ENCODE measurements around the gene CDH4. TPM values are rescaled to one million over a fixed set of nuclear protein-coding genes. Genes with fewer than 3 reads are reported as not detected.

Gene CDH4
- polyA plus RNA-seq, 4 donors = 6.1 to 8.9 (median 6.8) TPM

DNA sequence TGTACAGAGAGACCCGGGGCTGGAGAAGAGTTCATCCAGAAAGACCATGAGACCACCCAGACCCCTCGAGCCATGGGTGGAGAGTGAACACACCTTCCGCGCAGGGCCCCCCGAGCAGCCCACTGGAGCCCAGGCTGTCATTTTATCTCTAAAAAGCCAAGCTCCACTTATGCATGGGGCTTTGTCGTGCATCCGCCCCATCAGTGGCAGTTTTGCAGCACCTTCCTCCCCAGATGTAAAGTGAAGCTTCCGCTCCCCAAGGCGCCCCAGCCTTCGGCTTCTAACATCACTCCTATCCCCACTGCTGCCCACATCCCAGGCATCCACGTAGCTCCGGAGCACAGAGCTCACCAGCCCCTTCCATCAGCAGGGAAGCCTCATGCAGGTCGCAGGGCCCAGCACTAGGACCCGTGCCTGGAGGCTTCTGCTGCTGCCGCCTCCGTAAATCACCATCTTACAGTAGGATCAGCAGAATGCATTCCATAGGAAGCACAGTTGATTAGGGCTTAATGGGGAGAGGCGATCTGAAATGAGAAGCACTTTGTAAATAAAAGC lies 512.5 kb downstream of the CDH4 start:
- DNase-seq (ENCODE audit: low read depth in 4 of 4, low spot score in 3 of 4) = no peak

DNA sequence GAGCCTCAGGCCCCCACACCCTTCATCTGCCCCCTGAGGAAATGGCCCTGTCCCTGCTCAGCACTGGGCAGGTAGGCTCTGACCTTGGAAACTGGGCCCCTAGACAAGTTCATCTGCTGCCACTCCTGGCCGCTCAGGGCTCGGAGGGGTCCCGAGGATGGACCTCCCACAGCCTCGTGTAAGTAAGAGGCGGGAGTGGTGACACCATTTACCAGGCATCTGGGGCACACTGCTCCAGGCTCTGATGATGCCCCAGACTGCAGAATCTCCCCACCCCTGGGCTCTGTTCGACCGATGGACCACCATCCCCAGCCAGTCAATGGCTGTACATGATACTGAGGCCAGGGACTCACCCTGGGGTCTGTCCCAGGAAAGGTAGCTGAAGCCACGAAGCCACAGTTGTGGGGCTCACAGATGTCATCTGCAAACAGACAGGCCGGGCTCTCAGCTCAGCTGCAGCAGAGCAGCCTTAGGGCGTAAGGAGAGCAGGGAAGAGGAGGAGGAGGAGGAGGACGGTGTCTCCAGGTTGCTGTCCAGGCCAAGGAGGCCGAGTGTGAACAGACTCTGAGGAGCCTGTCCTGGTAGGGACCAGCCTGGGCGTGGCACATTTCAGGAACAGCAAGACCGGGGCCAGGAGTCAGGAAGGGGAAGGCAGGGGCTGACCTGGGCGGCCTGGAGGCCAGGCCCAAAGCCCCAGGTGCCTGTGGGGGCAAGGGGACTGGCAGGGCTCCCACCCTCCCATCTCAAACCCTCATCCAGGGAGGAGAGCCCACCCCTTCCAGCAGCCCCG lies 513.2 kb downstream of the CDH4 start:
- no peak for DNase-seq (ENCODE audit: low read depth in 4 of 4, low spot score in 3 of 4)

DNA sequence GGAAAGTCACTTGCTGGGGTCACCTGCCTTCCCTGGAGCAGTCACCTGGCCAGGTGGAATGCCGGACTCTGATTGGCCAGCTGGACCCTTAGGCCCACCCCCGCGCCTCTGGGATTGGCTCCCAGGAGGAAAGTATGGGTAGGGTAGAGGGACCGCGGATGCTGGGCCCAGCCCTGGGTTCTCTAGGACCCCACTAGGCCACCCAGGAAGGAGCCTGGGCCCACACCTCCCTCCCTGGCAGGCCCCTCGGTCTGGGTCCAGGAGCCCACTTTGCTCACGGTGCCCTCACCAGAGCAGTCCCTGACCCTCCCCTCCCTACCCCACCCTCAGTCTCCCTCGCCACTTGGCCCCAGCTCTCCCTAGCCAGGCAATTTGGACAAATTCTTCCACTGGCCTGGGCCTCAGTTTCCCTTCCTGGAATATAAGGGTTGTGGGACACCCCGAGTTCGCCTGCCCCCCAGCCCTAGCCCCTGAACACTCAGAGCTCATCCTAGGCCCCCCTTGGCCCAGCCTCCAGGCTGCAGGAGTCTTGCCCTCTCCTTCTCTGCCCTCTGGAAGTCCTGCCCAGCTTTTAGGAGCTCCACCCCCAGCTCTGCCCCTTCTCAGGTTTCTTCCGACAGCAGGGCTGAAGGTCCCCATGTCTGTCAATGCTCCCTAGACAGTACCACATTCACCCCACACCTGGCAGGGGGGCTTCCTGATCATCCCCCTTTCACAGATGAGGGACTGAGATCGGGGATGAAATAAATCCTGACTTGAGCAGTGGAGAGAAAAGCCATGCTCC lies 514.0 kb downstream of the CDH4 start:
- DNase-seq (ENCODE audit: low read depth in 4 of 4, low spot score in 3 of 4) = no peak

DNA sequence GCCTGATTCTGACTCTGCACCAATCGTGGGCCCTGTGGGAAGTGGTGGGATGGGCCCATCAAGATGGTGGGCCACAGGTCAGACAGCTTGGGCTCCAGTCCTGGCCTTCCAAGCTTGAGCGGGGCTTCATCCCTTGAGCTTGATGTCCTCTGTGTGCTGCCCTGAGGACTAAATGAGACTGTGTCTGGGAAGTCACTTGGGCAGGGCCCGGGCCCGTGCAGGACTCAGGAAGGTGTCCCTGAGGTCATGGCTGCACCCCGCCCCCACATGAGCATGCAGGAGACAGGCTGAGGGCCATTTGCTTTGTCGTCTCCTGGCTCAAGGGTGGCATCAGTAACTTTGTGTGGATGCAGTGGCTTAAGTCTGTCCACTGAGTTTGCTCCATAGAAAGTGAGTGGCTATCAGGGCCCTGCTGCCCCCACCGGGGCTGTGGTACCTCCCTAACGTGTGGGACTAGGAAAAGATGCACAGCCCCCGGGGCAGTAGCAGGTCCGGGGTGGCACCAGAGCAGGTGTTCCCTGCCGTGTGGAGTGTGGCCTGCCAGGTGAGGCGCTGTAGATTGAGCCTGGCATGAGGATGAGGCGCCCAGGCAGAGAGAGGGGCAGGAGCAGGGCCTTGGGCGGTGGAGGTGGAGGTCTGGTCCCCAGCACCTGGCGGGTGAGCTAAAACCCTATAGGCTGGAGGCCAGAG lies 515.0 kb downstream of the CDH4 start:
- no peak for DNase-seq (ENCODE audit: low read depth in 4 of 4, low spot score in 3 of 4)

DNA sequence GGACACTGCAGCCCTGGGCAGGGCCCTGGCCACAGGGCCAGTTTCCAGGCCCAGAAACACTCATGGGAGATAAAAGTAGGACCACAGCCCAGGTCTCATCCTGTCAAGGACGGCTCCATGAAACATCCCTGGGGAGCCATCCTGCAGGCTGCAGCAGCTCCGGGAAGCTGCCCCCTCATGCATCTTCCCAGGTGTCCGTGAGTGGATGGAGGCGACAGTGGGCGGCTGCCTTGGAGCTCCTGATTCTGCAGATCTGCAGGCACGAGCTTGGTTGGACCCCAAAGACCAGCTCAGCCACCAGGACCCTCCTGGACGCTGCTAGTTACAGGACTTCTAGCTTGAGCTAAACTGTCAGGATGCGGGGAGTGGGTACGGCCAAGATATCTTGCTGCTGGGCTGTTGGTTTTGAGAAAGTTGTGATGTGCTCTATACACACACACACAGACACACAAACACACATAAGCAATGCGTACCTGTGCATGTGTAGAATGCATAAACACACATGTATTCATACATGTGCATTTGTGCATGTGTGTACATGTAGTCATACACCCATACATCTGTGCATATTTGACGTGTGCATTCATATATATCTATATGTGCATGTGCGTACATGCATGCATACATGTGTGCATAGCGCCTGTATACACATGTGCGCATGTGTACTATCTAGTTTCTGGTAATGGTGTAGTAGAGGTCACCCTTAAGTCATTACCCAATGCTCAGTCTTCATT lies 515.9 kb downstream of the CDH4 start:
- DNase-seq (ENCODE audit: low read depth in 4 of 4, low spot score in 3 of 4) = no peak

DNA sequence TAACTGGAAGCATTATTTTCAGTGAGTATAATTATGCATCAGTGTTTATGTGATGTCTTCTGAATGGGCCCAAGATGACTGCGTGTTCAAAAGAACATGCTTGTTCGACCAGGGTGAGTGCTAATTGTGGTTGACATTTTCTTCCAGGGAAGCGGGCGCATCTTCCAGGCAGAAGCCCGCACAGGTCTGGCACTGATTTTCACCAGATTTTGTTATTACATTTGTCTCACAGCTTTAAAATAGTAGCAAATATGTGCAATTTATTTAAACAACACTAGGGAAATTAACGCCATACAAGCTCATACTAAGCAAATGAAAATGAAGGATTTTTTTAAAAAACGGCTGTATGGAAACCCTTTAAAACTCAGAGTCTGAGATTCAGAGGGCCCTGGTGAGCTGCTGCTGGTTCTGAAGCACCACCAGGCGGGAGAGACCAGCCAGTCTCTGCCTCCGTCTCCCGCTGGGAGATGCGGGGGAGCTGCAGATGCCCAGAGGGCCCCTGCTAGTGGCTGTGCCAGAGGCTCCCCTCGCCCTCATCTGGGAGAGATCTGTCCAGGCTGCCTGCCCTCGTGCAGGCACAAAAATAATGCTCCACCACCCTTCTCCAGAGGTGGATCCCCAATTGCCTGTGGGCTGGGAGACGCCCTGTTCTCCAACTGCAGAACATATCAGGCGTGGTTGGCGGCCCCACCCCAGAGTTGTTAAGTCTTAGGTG lies 516.7 kb downstream of the CDH4 start:
- no peak for DNase-seq (ENCODE audit: low read depth in 4 of 4, low spot score in 3 of 4)

DNA sequence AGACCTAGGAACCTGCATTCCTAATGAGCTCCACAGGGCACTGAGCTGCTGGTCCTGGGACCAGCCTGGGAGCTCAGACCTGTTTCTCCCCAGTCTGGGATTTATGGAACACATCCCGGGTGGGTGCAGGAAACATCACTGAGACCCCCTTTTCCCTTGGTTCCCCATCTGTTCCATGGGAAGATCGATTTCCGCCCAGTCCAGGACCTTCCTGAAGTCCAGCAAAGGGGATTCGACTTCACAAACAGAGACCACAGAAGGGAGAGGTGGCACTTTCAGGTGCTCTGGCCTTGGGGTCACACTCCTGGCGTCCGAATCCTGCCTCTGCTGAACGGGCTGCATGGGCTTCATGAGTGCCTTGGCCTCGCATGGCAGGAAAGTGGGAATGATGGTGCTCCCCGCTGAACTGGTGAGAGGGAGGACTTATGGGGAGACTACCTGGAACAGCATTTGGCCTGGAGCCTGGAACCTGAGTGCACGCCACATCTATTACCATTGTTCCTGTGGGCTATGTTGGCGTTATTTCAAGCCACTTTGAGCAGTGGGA lies 517.3 kb downstream of the CDH4 start:
- DNase-seq (ENCODE audit: low read depth in 4 of 4, low spot score in 3 of 4) = no peak

DNA sequence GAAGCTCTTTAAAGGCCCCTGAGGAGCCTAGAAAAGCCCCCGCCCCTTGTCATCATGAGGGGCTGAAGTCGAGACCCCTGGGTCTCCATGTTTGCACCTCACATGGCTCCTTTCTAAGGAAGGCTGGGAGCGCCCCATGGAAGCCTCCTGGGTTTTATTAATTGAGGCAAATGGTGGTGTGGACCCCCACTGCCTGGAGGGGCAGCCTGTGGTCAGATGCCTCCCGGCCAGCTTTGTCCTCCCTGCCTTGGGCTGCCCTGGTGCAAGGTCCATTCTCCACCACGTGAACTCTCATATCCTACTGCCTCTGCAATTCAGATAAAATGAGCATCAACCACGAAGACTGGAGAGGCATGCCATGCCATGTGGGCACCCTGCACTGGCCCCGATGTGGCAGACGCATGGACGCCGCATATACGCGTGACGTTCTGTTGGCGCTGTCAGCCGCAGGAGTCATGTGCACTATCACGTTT lies 518.1 kb downstream of the CDH4 start:
- no peak for DNase-seq (ENCODE audit: low read depth in 4 of 4, low spot score in 3 of 4)

DNA sequence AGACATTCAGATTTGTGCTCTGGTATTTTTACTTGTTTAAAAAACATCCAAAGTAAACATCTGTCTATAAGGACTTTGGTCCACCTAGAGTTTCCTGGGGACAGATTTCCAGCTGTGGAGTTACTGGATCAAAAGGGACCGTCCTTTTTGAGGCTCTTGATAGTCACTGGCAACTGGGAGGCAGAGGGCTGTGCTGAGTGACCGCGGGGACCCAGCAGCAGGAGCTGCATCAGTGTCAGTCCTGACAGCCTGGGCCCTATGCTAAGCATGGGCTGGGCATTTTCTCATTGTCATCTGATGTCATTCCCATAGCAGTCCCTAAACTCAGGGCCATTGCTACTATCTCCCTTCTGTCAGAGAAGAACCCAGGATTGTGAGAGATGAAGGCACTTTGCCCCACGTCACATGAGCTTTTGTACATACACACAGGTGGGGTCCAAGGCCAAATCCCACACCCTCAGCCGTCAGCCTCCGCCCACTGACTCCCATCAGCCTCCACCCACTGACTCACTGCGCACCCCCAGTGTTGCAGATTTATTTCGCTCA lies 519.8 kb downstream of the CDH4 start:
- no peak for DNase-seq (ENCODE audit: low read depth in 4 of 4, low spot score in 3 of 4)

DNA sequence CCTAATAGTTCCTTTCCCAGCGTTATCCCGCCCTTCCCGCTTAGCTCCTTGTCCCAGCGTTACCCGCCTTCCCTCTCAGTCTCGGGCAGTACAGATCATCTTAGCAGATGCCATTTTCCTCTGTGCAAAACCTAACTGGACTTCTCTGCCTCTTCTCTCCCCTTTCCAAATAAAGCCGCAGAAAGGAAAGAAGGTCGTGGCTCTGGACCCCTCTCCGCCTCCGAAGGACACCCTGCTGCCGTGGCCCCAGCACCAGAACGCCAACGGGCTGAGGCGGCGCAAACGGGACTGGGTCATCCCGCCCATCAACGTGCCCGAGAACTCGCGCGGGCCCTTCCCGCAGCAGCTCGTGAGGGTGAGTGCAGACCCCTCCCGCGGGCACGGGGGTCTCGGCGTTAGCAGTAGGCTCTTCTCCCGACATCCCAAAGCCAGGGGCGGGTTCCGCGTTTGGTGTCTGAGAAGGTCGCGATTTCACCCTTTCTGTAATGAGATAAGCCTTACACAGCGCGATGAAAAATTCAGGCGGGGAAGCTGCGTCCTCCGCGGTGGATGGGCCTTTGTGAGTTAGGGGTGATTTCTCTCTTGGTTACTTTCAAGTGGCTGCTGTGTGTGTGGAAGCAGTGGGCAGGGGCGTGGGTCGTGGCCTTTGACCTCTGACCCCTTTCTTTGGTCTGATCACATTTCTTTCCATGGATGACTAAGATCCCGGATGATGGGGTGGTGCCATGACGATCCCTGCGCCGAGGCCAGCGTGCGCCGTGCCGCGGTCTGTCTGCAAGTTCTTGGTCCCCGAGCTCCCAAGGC lies 521.0 kb downstream of the CDH4 start:
- DNase-seq (ENCODE audit: low read depth in 4 of 4, low spot score in 3 of 4) = no peak

DNA sequence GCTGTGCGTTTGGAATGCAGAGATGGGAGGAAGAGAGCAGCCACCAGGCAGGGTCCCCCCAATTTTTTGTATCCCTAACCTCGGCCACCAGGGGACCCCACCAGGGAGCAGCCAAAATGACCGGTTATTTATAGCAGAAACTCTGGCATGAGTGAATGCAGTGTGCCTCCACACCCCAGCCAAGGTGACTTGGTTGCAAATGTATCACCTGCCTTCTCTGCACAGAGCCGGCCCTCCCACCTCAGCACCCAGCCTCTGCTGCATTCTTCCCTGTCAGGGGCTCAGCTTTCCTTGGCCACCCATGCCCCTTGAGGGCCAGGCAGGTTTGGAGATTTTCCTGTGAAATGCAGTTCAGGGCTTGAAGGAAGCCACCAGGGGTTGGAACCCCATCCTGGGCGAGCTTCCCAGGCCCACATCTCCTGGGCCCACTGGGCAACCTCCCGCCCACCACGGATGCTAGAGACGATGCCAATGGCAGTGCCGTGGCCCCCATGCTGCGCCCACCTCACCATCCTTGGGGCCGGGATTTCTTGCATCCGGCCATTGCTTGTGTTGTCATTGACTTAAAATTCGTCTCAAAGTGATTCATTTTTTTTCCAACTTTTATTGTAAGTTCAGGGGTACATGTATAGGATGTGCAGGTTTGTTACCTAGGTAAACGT lies 522.0 kb downstream of the CDH4 start:
- DNase-seq (ENCODE audit: low read depth in 4 of 4, low spot score in 3 of 4) = no peak

DNA sequence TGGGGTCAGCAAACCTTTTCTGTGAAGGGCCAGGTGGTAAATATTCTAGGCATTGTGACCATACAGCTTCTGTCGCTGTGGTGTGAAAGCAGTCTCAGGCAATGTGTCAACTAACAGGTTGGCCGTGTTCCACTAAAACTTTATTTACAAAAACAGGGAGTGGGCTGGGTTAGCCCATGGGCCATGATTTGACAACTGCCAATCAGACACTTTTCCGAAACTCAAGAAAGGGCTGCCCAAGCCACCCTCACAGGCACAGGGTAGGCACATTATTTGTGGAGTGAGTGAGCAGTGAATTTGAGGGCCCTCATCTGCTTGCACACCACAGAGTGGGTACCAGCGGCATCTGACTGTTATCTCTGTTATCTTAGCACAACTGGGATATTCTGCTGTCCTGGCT lies 523.4 kb downstream of the CDH4 start:
- no peak for DNase-seq (ENCODE audit: low read depth in 4 of 4, low spot score in 3 of 4)

DNA sequence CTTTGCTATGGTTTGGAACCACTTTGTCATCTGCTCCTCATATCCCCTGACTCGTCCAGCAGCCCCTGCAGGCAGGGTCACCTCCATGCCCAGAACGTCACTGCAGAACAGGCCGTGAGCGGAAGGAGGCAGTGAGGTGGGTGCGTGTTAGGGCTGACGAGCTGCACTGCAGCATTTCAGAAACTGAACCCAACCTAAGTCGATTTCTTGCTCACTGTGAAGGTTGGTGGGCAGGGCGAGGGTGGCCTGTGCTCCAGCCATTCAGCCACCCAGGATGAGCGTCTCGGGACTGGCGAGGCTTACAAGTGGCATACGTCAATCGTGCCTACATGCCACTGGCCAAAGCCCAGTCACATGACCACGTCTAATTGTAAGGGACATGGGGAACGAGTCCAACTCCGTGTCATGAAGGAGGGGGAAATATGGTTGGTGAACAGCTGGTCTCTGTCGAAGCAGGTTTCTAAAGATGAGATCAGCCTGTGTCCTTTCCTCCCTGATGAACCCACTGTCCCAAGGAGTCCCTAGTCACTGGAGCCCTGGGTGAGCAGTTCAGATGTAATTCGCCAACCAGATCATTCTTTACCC lies 524.5 kb downstream of the CDH4 start:
- no peak for DNase-seq (ENCODE audit: low read depth in 4 of 4, low spot score in 3 of 4)

DNA sequence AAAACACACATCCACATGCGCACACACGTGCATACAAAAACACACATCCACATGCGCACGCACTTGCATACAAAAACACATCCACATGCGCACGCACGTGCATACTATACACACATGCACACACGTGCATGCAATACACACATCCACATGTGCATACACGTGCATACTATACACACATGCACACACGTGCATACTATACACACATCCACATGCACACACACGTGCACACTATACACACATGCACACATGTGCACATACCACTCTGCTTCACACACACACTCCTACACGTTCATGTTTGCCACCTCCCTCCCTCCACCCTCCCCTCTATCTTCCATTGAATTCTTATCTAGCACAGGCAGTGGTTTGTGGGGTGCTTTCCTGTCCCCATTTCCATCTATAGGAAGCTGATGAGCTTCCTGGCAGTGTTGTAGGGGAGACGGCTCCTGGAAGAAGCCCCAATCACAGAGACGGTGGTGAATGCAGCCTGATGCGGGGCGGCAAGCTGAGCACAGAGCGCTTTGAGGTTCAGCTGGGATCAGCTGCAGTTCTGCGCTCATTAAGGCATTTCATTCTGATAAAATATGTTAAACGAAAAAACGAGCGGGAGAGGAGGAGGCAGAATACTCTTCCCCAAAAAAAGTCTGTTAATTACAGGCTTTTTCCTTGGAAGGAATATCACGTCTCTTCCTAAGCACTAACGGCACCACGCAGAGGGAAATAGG lies 525.9 kb downstream of the CDH4 start:
- no peak for DNase-seq (ENCODE audit: low read depth in 4 of 4, low spot score in 3 of 4)

DNA sequence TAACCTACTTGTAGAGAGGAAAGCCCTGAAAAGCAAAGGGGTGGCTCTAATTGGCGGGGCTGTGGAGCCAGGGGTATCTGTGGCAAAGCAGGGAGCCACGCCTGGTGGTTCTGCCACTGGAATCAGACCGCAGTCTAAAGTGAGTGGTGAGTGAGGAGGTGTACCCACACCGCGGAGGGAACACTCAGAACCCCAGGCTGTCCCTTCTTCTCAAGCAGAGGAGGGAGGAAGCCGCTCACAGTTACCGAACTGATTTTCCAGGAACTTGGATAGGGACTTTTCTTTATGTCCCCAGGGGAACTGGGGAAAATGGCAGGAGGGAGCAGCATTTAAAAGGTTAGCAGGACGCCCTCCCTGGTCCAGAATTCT lies 526.4 kb downstream of the CDH4 start:
- no peak for DNase-seq (ENCODE audit: low read depth in 4 of 4, low spot score in 3 of 4)

DNA sequence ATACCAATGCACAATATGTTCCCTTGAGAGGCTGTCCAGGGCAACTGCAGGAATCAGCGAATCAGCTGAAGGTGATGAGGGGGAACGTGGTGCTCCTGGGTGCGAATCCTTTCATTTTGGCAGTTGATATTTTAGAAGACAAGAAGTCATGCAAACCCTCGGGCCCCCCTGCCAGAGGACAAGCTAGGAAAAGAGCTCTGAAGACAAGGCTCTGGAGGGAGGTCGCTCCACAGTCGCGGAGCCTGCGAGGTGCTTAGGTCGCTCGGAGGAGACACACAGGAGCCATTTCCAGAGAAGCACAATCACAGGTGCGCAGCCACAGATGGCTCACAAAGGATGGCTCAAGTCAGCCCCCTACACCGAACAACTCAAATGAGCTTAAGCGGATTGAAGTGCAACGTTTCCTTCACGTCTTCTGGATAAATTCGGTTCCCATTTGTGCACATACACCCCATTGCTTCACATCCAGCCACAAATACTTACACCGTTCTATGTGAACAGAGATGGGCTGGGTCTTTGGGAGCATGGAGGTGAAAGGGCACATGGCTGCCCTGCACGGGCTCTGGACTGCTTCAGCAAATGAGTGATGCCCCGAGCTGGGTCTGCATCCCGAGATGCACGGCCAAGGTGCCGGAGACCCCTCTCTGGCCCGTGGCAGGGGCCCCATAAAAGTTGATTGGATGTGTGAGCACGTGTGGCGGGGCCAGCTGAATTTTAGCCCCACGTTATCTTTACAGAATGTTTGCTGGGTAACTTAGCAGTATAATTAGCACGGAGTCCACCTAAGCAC lies 527.3 kb downstream of the CDH4 start:
- DNase-seq (ENCODE audit: low read depth in 4 of 4, low spot score in 3 of 4) = no peak
